KOPT-K1 (cell line): ENCODE measurements around the gene CCDC78.

ENCODE experiments used
- H3K27ac ChIP-seq: fragments of 200-600 bp; sonication (generic); 2 replicates; pipeline ENCODE4 v1.5.1; 2016; ENCODE audit warnings: antibody characterized with exemption, mild to moderate bottlenecking, low read depth, low read length; ENCODE audit not compliant: poor library complexity, severe bottlenecking
- H3K36me3 ChIP-seq: fragments of 200-600 bp; sonication (generic); 2 replicates; pipeline ENCODE4 v1.5.1; 2017; ENCODE audit warnings: antibody characterized with exemption, mild to moderate bottlenecking, low read length, moderate library complexity; ENCODE audit not compliant: insufficient read depth
- H3K9me3 ChIP-seq: fragments of 200-600 bp; sonication (generic); 2 replicates; pipeline ENCODE4 v1.5.1; 2017; ENCODE audit warnings: antibody characterized with exemption, low read length, mild to moderate bottlenecking; ENCODE audit not compliant: insufficient read depth, poor library complexity, severe bottlenecking

The CCDC78 gene

DNA sequence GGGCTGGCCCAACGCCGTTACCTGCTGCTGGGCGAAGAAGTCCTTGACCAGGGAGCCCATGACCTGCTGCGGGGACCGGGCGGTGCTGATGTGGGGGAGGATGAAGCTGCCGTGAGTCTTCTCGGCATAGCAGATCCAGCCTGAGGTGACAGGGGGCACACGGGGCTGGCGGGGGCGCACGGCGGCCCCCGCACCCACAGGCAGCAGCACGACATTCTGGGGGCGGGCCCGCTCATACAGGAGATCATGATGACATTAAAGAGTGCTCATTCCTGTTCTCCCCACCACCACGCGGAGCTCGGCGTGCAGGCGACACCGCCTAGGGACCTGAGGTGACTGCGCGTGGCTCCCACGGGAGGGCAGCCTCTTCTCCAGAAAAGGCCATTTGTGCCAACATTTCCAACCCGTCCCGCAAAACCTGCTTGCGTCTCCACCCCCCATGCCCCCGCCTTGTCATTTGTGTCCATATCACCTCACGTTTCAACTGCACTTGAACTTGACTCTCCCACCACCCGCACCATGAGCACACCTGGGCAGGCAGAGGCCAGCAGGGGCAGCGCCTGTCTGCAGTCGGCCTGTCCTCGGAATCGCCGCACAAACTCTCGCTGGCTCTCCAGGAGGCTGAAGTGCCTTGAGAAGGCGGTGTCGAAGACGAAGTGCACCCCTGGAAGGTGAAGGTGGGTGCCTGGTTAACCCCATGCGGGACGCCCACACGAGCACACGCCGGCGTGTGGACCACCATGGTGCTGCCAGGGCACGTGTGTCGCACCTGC lies 8.2 kb upstream of the CCDC78 start:
- H3K9me3 ChIP-seq = no peaks in the 10 kb centered on the region
- H3K27ac ChIP-seq = no peak overlapping the region
- H3K36me3 ChIP-seq = peaks cover 56% of the 10 kb centered on the region

DNA sequence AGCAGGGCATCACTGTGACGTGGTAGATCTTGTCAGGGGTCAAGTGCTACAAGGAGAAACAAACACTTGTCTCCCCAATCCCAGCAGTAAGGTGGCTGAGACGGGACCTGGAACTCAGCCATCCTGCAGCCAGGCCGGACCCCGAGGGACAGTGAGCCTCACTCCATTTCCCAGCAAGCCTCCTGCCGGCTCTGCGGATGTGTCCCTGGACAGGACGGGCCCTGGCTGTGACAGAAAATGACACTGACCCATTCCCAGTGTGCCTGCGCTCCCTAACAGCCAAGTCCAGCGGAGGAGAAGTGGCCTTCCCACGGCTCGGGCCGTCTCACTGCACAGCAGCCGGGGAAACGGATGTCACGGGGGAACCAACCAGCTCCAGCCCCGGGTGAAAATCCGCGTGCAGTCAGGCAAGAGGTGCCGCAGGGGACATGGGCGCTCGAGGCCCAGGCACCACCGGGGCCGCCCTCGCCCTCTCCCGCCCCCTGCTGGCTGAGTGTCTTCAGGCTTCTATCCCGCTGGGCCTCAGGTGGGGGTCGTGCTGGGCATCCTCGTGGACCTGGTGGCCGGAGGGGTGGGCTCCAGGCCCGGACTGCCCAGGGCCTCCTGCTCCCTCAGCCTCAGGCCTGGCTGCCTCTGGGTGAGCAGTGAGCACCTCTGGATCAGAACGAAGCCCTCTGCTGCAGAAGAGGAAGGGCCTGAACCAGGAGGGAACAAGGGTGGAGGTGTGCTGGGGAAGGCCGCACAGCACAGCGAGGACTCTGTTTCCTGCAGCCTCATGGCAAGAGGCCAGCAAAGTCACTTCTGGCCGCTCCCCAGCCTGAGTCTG lies 7.4 kb upstream of the CCDC78 start:
- no peaks in the 10 kb centered on the region for H3K9me3 ChIP-seq
- peaks cover 56% of the 10 kb centered on the region for H3K36me3 ChIP-seq
- no peak overlapping the region for H3K27ac ChIP-seq

- Histone ChIP-seq H3K36me3 (peaks cover 55% of the 10 kb centered on the region), H3K9me3 (no peaks in the 10 kb centered on the region), H3K27ac (no peak overlapping the region)
These were observed 6.7 kb upstream of the CCDC78 start for GRCh38 chr16:732936-733335.

DNA sequence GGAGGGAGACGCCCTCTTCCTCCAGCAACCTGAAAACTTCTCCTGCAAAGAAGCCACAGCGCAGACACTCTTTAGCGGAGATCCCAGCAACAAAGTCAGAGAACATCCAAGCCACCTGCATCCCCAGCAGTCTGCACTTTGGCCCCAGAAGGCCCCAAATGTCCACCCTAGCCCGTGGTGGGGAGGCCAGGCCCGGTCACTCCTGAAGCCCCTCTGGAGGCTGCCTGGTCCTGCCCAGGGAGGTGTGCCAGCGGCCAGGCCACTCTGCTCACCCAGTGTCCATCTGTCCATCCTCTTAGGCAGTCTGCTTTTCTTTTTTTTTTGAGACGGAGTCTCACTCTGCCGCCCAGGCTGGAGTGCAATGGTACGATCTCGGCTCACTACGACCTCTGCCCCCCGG lies 6.1 kb upstream of the CCDC78 start:
- Histone ChIP-seq H3K27ac (no peak overlapping the region), H3K9me3 (no peaks in the 10 kb centered on the region), H3K36me3 (peaks cover 49% of the 10 kb centered on the region)

DNA sequence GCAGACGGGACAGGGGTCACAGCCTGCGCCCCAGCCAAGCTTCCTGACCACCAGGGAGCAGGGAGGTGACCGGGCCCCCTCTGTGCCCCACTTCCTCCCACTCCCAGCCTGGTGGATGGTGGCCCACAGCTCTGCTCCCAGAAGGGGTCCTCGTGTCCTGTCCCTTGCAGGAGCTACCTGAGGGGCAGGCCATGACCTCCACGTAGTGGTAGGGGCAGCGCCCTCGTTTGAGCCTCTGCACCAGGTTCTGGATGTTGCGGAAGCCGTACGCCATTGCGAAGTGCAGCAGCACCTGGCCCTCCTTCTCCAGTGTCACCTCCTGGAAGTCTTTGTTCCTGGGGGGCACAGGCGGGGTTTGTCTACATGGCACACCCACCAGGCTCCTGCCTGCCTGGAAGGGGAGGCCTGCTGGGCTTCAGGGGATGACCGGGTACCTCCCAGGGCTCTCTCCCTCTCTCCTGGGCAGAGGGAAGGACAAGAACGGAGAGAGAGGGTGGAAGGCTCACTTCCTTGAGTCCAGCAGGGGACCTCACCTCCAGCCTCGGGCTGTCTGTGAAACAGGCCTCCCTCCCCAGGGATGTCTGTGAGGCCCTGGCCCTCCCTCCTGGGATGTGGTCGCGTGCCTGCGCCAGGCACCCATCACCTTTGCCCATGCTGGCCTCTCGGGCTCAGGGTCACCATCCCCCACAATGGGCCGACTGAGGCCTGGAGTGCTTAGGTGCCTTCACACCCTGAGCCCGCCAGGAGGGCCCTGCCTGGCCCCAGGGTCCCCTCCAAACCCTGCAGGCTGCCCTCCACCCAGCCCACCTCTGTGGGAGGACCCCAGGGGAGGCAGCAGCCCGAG lies 4.6 kb upstream of the CCDC78 start:
- Histone ChIP-seq H3K36me3 (peaks cover 35% of the 10 kb centered on the region; the same call in 1 of the 2 replicates), H3K27ac (no peak overlapping the region), H3K9me3 (no peaks in the 10 kb centered on the region)

- Histone ChIP-seq H3K36me3 (peaks cover 27% of the 10 kb centered on the region; the same call in 1 of the 2 replicates), H3K9me3 (no peaks in the 10 kb centered on the region), H3K27ac (no peak overlapping the region)
These were observed 3.8 kb upstream of the CCDC78 start for GRCh38 chr16:729768-730665.

- H3K27ac ChIP-seq = no peak overlapping the region
- peaks cover 18% of the 10 kb centered on the region; the same call in 1 of the 2 replicates for H3K36me3 ChIP-seq
- H3K9me3 ChIP-seq = no peaks in the 10 kb centered on the region
These were observed 2.9 kb upstream of the CCDC78 start for GRCh38 chr16:728890-729744.

DNA sequence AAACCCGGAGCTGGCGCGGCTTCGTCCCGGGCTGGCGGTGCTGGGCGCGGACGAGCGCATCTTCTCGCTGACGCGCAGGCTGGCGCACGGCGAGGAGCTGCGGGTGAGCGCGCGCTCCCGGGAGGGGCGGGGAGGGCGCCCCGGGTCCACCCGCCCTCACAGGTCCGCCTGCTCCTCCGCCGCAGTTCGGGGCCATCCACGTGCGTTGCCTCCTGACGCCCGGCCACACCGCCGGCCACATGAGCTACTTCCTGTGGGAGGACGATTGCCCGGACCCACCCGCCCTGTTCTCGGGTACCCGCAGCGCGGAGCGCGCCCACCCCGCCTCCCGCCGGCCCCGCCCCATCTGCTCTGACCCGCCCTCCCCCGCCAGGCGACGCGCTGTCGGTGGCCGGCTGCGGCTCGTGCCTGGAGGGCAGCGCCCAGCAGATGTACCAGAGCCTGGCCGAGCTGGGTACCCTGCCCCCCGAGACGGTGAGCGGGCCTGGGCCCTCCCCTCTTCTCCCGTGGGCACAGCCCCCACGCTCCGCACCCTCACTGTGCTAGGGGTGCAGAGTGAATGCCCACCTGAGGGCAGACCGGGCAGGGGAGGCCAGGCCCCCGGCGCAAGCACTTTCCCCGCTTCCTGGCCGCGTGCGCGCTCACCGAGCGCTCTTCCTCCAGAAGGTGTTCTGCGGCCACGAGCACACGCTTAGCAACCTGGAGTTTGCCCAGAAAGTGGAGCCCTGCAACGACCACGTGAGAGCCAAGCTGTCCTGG lies 2.1 kb upstream of the CCDC78 start:
- Histone ChIP-seq H3K36me3 (peaks cover 10% of the 10 kb centered on the region; the same call in 1 of the 2 replicates), H3K27ac (no peak overlapping the region), H3K9me3 (no peaks in the 10 kb centered on the region)

- Histone ChIP-seq H3K36me3 (peaks cover 1% of the 10 kb centered on the region; the same call in 1 of the 2 replicates), H3K9me3 (no peaks in the 10 kb centered on the region), H3K27ac (no peak overlapping the region)
These were observed 1.2 kb upstream of the CCDC78 start for GRCh38 chr16:727291-727977.

DNA sequence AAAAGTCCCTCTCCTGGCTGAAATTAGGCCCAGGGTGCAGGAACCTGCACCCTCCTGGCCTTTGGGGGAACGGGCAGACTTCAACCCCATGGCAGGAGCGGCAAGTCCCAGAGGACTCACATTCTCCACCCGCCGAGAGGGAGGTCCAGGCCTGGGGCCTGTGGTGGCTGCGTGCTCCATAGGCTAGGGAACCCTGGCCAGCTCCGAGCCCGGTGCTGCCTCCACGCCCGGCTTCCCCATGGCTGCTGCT lies 130 bp downstream of the CCDC78 start:
- H3K9me3 ChIP-seq = no peaks in the 10 kb centered on the region
- no peak overlapping the region for H3K27ac ChIP-seq
- no peaks in the 10 kb centered on the region for H3K36me3 ChIP-seq

DNA sequence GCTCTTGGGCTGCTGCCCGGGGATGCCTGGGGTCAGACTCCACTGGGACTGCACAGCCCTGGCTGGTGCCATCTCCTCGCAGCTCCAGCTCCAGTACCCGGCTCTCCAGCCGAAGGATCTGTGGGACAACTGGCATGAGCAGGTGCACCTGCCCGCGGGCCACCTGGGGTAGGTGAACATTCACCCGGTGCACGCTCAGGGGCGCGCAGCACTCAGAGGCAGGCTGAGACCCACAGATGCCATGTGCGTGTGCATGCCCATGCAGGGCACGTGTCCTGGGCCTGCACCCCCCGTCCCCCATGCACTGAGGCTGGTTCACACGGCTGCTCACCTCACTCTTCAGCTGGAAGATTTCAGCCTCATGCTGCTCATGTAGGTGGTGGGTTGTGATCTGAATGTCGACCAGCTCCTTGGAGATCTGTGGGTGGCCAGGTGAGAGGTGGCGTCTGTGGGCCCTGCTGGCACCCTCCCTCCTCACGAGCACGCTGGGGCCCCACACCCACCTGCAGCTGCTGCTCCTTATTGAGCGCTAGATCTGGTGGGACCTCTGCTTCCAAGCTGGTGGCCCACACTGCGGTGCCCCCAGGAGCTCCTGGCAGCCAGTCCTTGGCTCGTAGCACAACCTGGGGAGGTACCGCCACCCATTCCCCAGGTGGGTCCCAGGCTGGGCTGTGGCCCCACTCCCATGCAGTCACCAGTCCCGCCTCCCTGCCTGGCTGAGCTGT lies 618 bp downstream of the CCDC78 start:
- Histone ChIP-seq H3K9me3 (no peaks in the 10 kb centered on the region), H3K27ac (no peak overlapping the region), H3K36me3 (no peaks in the 10 kb centered on the region)

DNA sequence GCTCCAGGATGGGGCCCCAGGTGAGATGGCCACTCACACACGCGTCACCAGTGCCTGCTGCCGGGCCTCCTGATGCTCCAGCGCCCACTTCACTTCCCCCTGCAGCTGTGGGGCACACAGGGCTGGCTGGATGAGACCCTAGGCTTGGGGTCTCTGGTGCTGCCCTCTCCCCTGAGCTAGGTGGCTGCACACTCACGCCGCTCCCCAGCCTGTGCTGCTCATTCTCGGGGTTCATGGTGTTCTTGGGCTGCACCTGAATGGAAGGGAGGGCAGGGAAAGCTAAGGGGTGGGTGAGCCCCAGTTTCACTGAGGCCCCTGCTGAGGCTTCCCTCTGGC lies 1.2 kb downstream of the CCDC78 start:
- Histone ChIP-seq H3K9me3 (no peaks in the 10 kb centered on the region), H3K36me3 (no peaks in the 10 kb centered on the region), H3K27ac (no peak overlapping the region)
